IMR-90 (cell line): ENCODE measurements around the gene PROK2. TPM values are rescaled to one million over a fixed set of nuclear protein-coding genes. Genes with fewer than 3 reads are reported as not detected.
A peak's percentile ranks its signal among the peaks of the same experiment; 100 is the strongest.

ENCODE experiments used
- ATAC-seq: fragments of 200-7000 bp; cut with Tn5 transposase; 2 replicates; pipeline ENCODE4 v1.9.1; 2020; ENCODE audit warnings: low read depth, mild to moderate bottlenecking, moderate library complexity
- BruUV-seq: library from RNA; stranded (reverse); fragments of 400-500 nt; replicated peaks from 2 replicates; lab custom pipeline; 2021; lab: Mats Ljungman, UMichigan
- CTCF ChIA-PET: fragments of 300-600 bp; formaldehyde crosslinking; extraction: SDS; loops from one replicate; lab custom pipeline; 2021; ENCODE audit warnings: antibody characterized with exemption; lab: Yijun Ruan, JAX
- POLR2A ChIA-PET: fragments of 300-600 bp; sonication (Branson Sonifier 250); formaldehyde crosslinking; loops from one replicate; lab custom pipeline; 2022; ENCODE audit warnings: antibody characterized with exemption; ENCODE audit not compliant: unreplicated experiment; lab: Charles Lee
- DNase-seq: peaks from one replicate; pipeline ENCODE4 v3.0.0; 2013
- H2AFZ ChIP-seq: replicated peaks from 2 replicates; pipeline ENCODE3; 2013; ENCODE audit warnings: low read length, mild to moderate bottlenecking; ENCODE audit not compliant: poor library complexity
- H2AK5ac ChIP-seq: 2 replicates; pipeline ENCODE4 v1.6.1; 2013; ENCODE audit warnings: low read depth, low read length, inconsistent platforms
- H2AK9ac ChIP-seq: replicated peaks from 2 replicates; pipeline ENCODE3; 2013; ENCODE audit warnings: mild to moderate bottlenecking, low read depth, low read length, moderate library complexity; ENCODE audit not compliant: poor library complexity
- H2BK120ac ChIP-seq: 2 replicates; pipeline ENCODE4 v1.6.1; 2013; ENCODE audit warnings: low read depth, low read length, inconsistent platforms
- H2BK15ac ChIP-seq: 3 replicates; pipeline ENCODE4 v1.6.1; 2013; ENCODE audit warnings: low read depth, low read length, inconsistent platforms
- H2BK20ac ChIP-seq: 2 replicates; pipeline ENCODE4 v1.6.1; 2013; ENCODE audit warnings: low read depth, mild to moderate bottlenecking, inconsistent platforms, low read length, moderate library complexity
- H2BK5ac ChIP-seq: 2 replicates; pipeline ENCODE4 v1.6.1; 2013; ENCODE audit warnings: mild to moderate bottlenecking, low read depth, low read length, inconsistent platforms; ENCODE audit not compliant: poor library complexity, severe bottlenecking
- H3K14ac ChIP-seq: replicated peaks from 2 replicates; pipeline ENCODE4 v1.6.1; 2013; ENCODE audit warnings: low read depth, low read length, inconsistent platforms
- H3K18ac ChIP-seq: 2 replicates; pipeline ENCODE4 v1.6.1; 2013; ENCODE audit warnings: low read depth, low read length, control low read depth
- H3K23ac ChIP-seq: 2 replicates; pipeline ENCODE4 v1.6.1; 2013; ENCODE audit warnings: low read depth, low read length, inconsistent platforms
- H3K27ac ChIP-seq: 2 replicates; pipeline ENCODE4 v1.5.1; 2013; ENCODE audit warnings: mild to moderate bottlenecking, control low read depth, low read length; ENCODE audit not compliant: insufficient read depth
- H3K27me3 ChIP-seq: 2 replicates; pipeline ENCODE4 v1.6.1; 2013; ENCODE audit warnings: low read length; ENCODE audit not compliant: control insufficient read depth, insufficient read depth
- H3K36me3 ChIP-seq: 2 replicates; pipeline ENCODE4 v1.6.1; 2013; ENCODE audit warnings: low read length, mixed read lengths; ENCODE audit not compliant: control insufficient read depth, insufficient read depth
- H3K4ac ChIP-seq: 2 replicates; pipeline ENCODE4 v1.6.1; 2013; ENCODE audit warnings: low read depth, low read length, inconsistent platforms
- H3K4me1 ChIP-seq: 2 replicates; pipeline ENCODE4 v1.6.1; 2013; ENCODE audit warnings: low read length, mixed read lengths; ENCODE audit not compliant: control insufficient read depth, insufficient read depth
- H3K4me2 ChIP-seq: 2 replicates; pipeline ENCODE4 v1.6.1; 2013; ENCODE audit warnings: low read depth, mild to moderate bottlenecking, control low read depth, low read length, moderate library complexity
- H3K4me3 ChIP-seq: 2 replicates; pipeline ENCODE4 v1.5.1; 2013; ENCODE audit warnings: low read depth, mild to moderate bottlenecking, control low read depth, low read length, moderate library complexity; ENCODE audit not compliant: insufficient read depth
- H3K56ac ChIP-seq: 2 replicates; pipeline ENCODE4 v1.6.1; 2013; ENCODE audit warnings: low read length, inconsistent platforms; ENCODE audit not compliant: insufficient read depth; ENCODE audit errors: extremely low read depth
- H3K79me1 ChIP-seq, 2 experiments: 2 replicates each; pipeline ENCODE4 v1.6.1; 2013; ENCODE audit warnings: low read length in 2 of 2, inconsistent platforms in 1 of 2, low read depth in 1 of 2
- H3K9ac ChIP-seq: 2 replicates; pipeline ENCODE4 v1.6.1; 2013; ENCODE audit warnings: low read depth, low read length, control low read depth
- H3K9me1 ChIP-seq: 2 replicates; pipeline ENCODE4 v1.6.1; 2013; ENCODE audit warnings: low read length, inconsistent platforms; ENCODE audit not compliant: insufficient read depth
- H3K9me3 ChIP-seq: 2 replicates; pipeline ENCODE4 v1.6.1; 2013; ENCODE audit warnings: low read length; ENCODE audit not compliant: control insufficient read depth, insufficient read depth
- H4K20me1 ChIP-seq: 2 replicates; pipeline ENCODE4 v1.6.1; 2013; ENCODE audit warnings: low read length, inconsistent platforms; ENCODE audit not compliant: insufficient read depth
- H4K5ac ChIP-seq: 2 replicates; pipeline ENCODE4 v1.6.1; 2013; ENCODE audit warnings: mild to moderate bottlenecking, low read depth, low read length, control low read depth
- H4K8ac ChIP-seq, 2 experiments: 2 replicates each; pipeline ENCODE4 v1.6.1; 2013; ENCODE audit warnings: low read depth in 2 of 2, low read length in 2 of 2, control low read depth in 1 of 2, inconsistent platforms in 1 of 2
- H4K91ac ChIP-seq: 2 replicates; pipeline ENCODE4 v1.6.1; 2013; ENCODE audit warnings: low read depth, low read length, inconsistent platforms; ENCODE audit not compliant: insufficient read depth
- CEBPB ChIP-seq: IDR thresholded peaks from 2 replicates; pipeline ENCODE4 v1.6.1; 2012; ENCODE audit warnings: low read depth, low read length, improper control_type of control experiment
- WGBS, 2 experiments: methylation state at CpG; one replicate each; pipeline versions ENCODE4 v1.1.5 to v1.1.7; 2013; ENCODE audit warnings: missing lambda C conversion rate in 2 of 2; ENCODE audit not compliant: insufficient read length in 1 of 2; ENCODE audit errors: extremely low coverage in 2 of 2; 5-methylcytosine and 5-hydroxymethylcytosine counted together
- dilution Hi-C: fragments of 300-500 bp; cut with HindIII; formaldehyde crosslinking; loops from one replicate; pipeline ENCODE4 v1.14.3; 2018; ENCODE audit warnings: low sequenced_read_pairs; ENCODE audit not compliant: unreplicated experiment
- in situ Hi-C: fragments of 300-500 bp; cut with MboI; formaldehyde crosslinking; loops from 3 replicates; pipeline ENCODE4 v1.14.3; 2019; ENCODE audit warnings: low sequenced_read_pairs, inconsistent platforms, mixed read lengths
- intact Hi-C: fragments of 100-400 bp; cut with micrococcal nuclease; formaldehyde crosslinking; loops from 2 replicates; pipeline ENCODE4 v1.10.0; 2022
- polyA plus RNA-seq, 3 experiments: library from polyadenylated mRNA; depleted of rRNA; stranded (reverse); fragments of >200 nt; gene quantifications; 2 replicates each; pipeline ENCODE4 v1.2.3, GENCODE V29; 2012; ENCODE audit warnings: low replicate concordance in 1 of 3
- total RNA-seq: library from RNA; depleted of rRNA; stranded (reverse); fragments of >200 nt; gene quantifications from 2 replicates; pipeline ENCODE4 v1.2.3, GENCODE V29; 2012
- TF ChIP-seq, protein P1 (sequence below): fragments of 150-350 bp; IDR thresholded peaks from 2 replicates; pipeline ENCODE4 v1.6.1; 2016; ENCODE audit warnings: low read depth, mild to moderate bottlenecking, low read length, moderate library complexity, borderline replicate concordance

PROK2 gene
- total and polyA plus RNA-seq, 2 of the 4 experiments (the other 2 are of a cell fraction): not detected

DNA sequence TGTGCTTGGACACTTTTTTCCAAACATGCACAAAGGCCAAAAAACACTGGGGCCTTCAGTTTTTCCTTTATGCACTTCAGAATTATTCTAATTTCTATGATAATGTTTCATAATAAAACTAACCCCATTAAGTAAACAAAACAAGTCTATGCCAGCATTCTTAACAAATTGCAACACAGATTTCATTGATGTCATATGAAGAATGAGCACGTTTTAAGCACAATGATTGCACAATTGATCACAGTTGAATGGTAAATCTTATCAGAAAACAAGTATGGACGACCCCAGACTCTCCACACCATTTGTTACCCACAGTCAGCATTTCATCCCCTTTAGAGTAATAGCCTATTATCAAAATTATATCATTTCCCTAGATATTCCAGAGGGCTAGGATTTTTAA, 46.7 kb upstream of the PROK2 start:
- Histone ChIP-seq H4K91ac (no peak overlapping the region), H3K27ac (no peak overlapping the region), H3K23ac (no peak overlapping the region), H3K18ac (no peak overlapping the region), H3K79me1 (no peaks in the 10 kb centered on the region), H3K4ac (no peak overlapping the region), H2BK5ac (no peak overlapping the region), H4K8ac (no peak overlapping the region), H2AFZ (no peak overlapping the region), H2BK120ac (no peak overlapping the region), H3K4me3 (no peak overlapping the region), H3K9ac (no peak overlapping the region), H4K20me1 (no peaks in the 10 kb centered on the region), H2AK9ac (no peak overlapping the region), H3K9me1 (no peaks in the 10 kb centered on the region), H2BK15ac (no peak overlapping the region), H2BK20ac (no peak overlapping the region), H3K4me2 (no peak overlapping the region), H3K56ac (no peak overlapping the region), H3K27me3 (peaks cover 1% of the 10 kb centered on the region; the same call in 1 of the 2 replicates), H2AK5ac (no peak overlapping the region), H3K36me3 (no peaks in the 10 kb centered on the region), H4K5ac (no peak overlapping the region), H3K9me3 (no peaks in the 10 kb centered on the region), H3K4me1 (no peaks in the 10 kb centered on the region), H3K14ac (no peak overlapping the region)
- CTCF ChIA-PET: no interaction called here
- BruUV-seq: no TSS peak
- DNase-seq (no peak), ATAC-seq (no peak)
- POLR2A ChIA-PET: no interaction called here
- TF ChIP-seq, protein P1, sequence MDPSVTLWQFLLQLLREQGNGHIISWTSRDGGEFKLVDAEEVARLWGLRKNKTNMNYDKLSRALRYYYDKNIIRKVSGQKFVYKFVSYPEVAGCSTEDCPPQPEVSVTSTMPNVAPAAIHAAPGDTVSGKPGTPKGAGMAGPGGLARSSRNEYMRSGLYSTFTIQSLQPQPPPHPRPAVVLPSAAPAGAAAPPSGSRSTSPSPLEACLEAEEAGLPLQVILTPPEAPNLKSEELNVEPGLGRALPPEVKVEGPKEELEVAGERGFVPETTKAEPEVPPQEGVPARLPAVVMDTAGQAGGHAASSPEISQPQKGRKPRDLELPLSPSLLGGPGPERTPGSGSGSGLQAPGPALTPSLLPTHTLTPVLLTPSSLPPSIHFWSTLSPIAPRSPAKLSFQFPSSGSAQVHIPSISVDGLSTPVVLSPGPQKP: no peak
- TF ChIP-seq CEBPB: peak; percentile 59
- dilution Hi-C loops: no loop called here
- WGBS, 2 experiments: no CpG with 5 or more reads among the region's 2 CpGs
- in situ Hi-C loops: no loop called here
- intact Hi-C loops: no loop called here
